Activated naive CD8-positive, alpha-beta T cell treated with anti-CD3 and anti-CD28 coated beads, Interleukin-2, amount 50 U/mL, for 24 hours (primary cell): ENCODE results near the gene BPGM.

ENCODE experiments used
- ATAC-seq: fragments of 150-1000 bp; cut with Tn5 transposase; one replicate; pipeline ENCODE4 v1.10.0; 2021
- DNase-seq: peaks from one replicate; pipeline ENCODE4 v3.0.0; 2021
- H3K27ac Mint-ChIP-seq: one replicate; pipeline ENCODE4 v1.8.0; 2021; ENCODE audit warnings: mild to moderate bottlenecking, mixed read lengths
- H3K27me3 Mint-ChIP-seq: one replicate; pipeline ENCODE4 v1.8.0; 2021; ENCODE audit warnings: mixed read lengths
- H3K36me3 Mint-ChIP-seq: one replicate; pipeline ENCODE4 v1.8.0; 2021; ENCODE audit warnings: low read depth, mixed read lengths
- H3K4me1 Mint-ChIP-seq: one replicate; pipeline ENCODE4 v1.8.0; 2021; ENCODE audit warnings: mixed read lengths
- H3K4me3 Mint-ChIP-seq: one replicate; pipeline ENCODE4 v1.8.0; 2021; ENCODE audit warnings: mild to moderate bottlenecking, moderate library complexity, mixed read lengths
- H3K9me3 Mint-ChIP-seq: one replicate; pipeline ENCODE4 v1.8.0; 2021; ENCODE audit warnings: mixed read lengths

BPGM gene

DNA sequence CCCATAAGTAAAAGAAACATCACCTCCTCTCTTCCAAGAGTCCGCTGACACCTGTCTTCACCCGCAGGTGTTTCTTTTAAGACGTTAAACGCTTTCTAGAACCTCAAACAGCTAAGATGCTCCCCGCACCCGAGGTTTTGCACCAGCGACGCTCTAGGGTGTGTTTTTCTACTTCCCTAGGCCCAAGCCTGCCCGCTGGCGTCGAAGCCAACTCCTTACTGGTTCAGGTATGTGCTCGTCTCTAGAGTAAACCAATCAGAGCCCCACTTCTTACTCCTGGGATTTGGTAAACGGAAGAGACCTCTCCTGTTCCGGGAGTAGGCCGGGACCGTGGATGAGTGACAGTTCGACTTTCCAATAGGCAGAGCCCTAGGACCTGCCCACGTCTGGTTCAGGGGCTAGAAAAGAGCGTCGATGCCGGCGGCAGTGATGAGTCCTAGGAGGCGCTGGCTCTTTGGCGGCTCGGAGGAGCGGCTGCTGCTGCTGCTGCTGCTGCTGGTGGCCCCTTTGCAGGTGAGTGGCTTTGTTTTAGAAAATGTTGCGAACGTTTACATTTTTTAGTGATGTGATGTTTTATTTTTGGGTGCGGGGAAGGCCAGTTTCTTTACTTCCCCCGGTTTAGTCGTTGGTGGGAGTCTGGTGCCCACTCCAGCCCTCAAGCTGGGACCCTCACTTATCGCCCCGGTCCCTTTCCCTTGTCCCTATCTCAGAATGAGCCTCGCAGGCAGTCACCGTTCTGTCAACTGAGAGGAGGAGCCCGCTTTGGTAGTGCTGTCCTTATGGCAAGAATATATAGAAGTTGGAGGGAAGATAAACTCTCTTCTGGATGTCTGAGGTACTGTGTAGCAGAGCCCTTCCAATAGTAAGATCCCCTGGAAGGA lies at the start of gene BPGM:
BPGM (plus strand) TSS at position 429 of the 881 bp plus-strand sequence. CDS start 14,655 bp downstream, outside the sequence.
- Mint-ChIP-seq H3K27ac (no peak within 1 kb of the TSS), H3K36me3 (peaks cover 7% of the 10 kb centered on the region), H3K4me3 (no peak within 1 kb of the TSS), H3K9me3 (no peaks in the 10 kb centered on the region), H3K27me3 (no peaks in the 10 kb centered on the region), H3K4me1 (peaks cover 25% of the 10 kb centered on the region)
- ATAC-seq (peak; percentile 100), DNase-seq (peak; percentile 91)

GRCh38 chr7:134599371-134599770 lies 47.3 kb upstream of the BPGM start:
- Mint-ChIP-seq H3K27me3 (peaks cover 12% of the 10 kb centered on the region), H3K4me3 (no peak overlapping the region), H3K4me1 (no peaks in the 10 kb centered on the region), H3K27ac (no peak overlapping the region), H3K9me3 (peaks cover 6% of the 10 kb centered on the region), H3K36me3 (no peaks in the 10 kb centered on the region)
- DNase-seq = no peak
- ATAC-seq = no peak

DNA sequence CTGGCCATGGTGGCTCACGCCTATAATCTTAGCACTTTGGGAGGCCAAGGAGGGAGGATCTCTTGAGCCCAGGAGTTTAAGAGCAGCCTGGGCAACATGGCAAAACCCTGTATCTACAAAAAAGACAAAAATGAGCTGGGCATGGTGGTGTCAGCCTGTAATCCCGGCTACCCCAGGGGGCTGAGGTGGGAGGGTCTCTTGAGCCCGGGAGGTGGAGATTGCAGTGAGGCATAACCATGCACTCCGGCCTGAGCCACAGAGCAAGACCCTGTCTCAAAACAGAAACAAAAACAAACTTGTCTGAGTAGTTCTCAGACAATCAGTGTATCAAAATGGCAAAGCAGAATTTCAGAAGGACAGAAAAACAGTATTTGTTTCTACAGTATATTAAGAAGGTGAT lies 45.2 kb upstream of the BPGM start:
- Mint-ChIP-seq H3K4me1 (peaks cover 1% of the 10 kb centered on the region), H3K27me3 (peaks cover 17% of the 10 kb centered on the region), H3K27ac (no peak overlapping the region), H3K4me3 (no peak overlapping the region), H3K9me3 (peaks cover 6% of the 10 kb centered on the region), H3K36me3 (no peaks in the 10 kb centered on the region)
- DNase-seq (no peak), ATAC-seq (no peak)

DNA sequence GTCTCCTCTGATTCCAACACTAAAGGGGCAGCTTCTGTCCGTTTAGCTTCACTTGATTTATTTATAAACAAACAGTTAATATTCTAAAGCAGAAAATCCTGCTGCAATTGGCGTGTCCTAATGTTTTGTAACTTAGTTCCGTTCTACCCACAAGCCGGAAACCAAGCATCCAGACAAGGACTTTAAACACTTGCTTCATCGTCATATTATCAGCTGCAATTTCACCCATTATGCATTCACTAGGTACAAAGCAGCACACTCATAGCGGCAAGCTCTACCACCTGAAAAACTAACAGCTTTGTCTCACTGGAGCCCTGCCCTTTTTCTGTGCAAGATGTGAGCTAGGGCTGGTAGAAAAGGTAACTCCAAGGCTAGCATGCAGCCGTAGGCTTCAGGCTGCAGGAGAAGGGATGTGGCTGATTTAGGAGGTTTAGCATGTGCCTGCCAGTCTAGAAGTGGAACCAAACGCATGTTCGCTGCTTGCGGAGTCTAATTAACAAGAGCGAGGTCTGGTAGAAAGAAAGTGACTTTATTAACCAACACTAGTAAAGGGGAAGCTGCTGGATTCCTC lies 43.7 kb upstream of the BPGM start:
- no peak for DNase-seq
- Mint-ChIP-seq H3K36me3 (no peaks in the 10 kb centered on the region), H3K27ac (no peak overlapping the region), H3K4me1 (peaks cover 4% of the 10 kb centered on the region), H3K4me3 (no peak overlapping the region), H3K9me3 (peaks cover 6% of the 10 kb centered on the region), H3K27me3 (peaks cover 31% of the 10 kb centered on the region)
- ATAC-seq = no peak

DNA sequence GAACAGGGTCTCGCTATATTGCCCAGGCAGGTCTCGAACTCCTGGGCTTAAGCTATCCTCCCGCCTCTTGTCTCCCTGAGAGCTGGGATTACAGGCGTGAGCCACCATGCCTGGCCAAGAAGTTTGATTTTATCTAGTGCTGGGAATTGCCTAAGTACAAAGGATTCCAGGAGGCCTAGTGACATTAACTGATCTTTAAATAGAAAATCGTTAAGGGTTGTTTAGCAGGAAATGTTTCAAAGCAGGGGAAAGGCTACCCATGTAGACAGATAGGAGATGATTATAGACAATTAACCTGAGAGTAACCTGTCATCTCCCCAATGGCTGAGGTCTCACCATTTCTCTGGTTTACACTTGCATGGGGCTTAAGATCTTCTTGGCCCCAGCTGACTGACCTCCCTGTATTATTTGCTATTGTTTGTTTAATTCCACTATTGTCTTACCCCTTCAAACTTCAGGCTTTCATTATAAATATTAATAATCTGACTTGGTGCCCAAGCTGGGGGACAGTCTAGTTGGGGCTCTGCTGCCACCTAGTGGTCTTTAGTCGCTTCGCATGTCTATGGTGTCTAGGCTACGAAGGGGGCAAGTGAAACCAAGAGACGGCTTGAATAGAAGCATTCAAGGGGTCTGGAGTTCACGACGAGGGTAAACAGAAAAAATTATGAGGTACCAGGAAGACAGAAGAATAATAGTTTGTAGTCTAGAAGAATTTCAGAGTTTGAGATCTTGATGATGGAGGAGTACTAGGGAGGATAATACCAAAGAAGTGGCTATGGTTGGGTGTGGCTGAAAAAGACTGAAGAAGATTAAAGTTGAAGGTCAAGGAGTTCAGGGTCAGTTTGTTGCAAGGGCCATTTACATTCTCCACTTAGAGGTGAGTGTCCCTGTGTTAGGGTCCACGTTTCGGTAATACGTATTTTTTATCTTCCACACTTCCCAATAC lies 40.4 kb upstream of the BPGM start:
- Mint-ChIP-seq H3K4me1 (peaks cover 4% of the 10 kb centered on the region), H3K36me3 (no peaks in the 10 kb centered on the region), H3K27me3 (peaks cover 33% of the 10 kb centered on the region), H3K4me3 (peak overlapping the region; percentile 18), H3K9me3 (no peaks in the 10 kb centered on the region), H3K27ac (no peak overlapping the region)
- peak; percentile 62 for DNase-seq
- ATAC-seq = peak; percentile 90

- H3K9me3 Mint-ChIP-seq = no peaks in the 10 kb centered on the region
- H3K27ac Mint-ChIP-seq = no peak overlapping the region
- no peak overlapping the region for H3K4me3 Mint-ChIP-seq
- peaks cover 16% of the 10 kb centered on the region for H3K4me1 Mint-ChIP-seq
- no peak for ATAC-seq
- H3K27me3 Mint-ChIP-seq = peaks cover 32% of the 10 kb centered on the region
- H3K36me3 Mint-ChIP-seq = no peaks in the 10 kb centered on the region
- DNase-seq = no peak
Measured at GRCh38 chr7:134611611-134612151, 35.0 kb upstream of the BPGM start.

- no peak for DNase-seq
- Mint-ChIP-seq H3K4me3 (no peak overlapping the region), H3K4me1 (peaks cover 16% of the 10 kb centered on the region), H3K27ac (no peak overlapping the region), H3K27me3 (peaks cover 31% of the 10 kb centered on the region), H3K36me3 (no peaks in the 10 kb centered on the region), H3K9me3 (no peaks in the 10 kb centered on the region)
- no peak for ATAC-seq
Measured at GRCh38 chr7:134612197-134612596, 34.5 kb upstream of the BPGM start.

GRCh38 chr7:134613623-134614347 lies 32.9 kb upstream of the BPGM start:
- peak overlapping the region; percentile 2 for H3K4me3 Mint-ChIP-seq
- H3K9me3 Mint-ChIP-seq = no peaks in the 10 kb centered on the region
- H3K36me3 Mint-ChIP-seq = no peaks in the 10 kb centered on the region
- peak overlapping the region; percentile 74 for H3K27ac Mint-ChIP-seq
- peak; percentile 90 for ATAC-seq
- H3K4me1 Mint-ChIP-seq = peaks cover 16% of the 10 kb centered on the region
- peak; percentile 18 for DNase-seq
- H3K27me3 Mint-ChIP-seq = peaks cover 27% of the 10 kb centered on the region

DNA sequence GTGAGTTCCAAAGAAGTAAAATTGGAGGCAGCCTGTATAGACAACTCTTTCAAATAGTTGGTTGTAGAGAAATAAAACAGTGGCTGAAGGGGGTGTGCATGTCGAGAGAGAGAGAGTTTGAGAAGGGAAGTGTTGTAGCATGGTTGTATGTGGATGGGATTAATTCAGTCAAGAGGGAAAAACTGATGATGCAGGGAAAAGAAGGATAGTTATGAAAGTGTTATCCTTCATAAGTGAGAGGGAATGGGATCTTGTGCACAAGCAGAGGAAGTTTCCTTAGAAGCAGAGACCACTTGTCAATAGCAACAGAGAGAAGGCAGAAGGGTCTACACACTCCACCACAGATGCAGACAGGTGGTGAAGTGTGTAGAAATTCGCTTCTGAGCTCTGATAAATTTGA lies 30.0 kb upstream of the BPGM start:
- Mint-ChIP-seq H3K36me3 (no peaks in the 10 kb centered on the region), H3K27me3 (peaks cover 19% of the 10 kb centered on the region)

GRCh38 chr7:134618756-134619530 lies 27.7 kb upstream of the BPGM start:
- H3K27me3 Mint-ChIP-seq = peaks cover 33% of the 10 kb centered on the region
- peaks cover 7% of the 10 kb centered on the region for H3K4me1 Mint-ChIP-seq
- no peak overlapping the region for H3K4me3 Mint-ChIP-seq
- H3K27ac Mint-ChIP-seq = no peak overlapping the region
- no peaks in the 10 kb centered on the region for H3K9me3 Mint-ChIP-seq
- DNase-seq (no peak), ATAC-seq (no peak)
- no peaks in the 10 kb centered on the region for H3K36me3 Mint-ChIP-seq

More for the DNA sequence above, 30.0 kb upstream of the BPGM start:
- Mint-ChIP-seq H3K9me3 (no peaks in the 10 kb centered on the region), H3K27ac (no peak overlapping the region), H3K4me1 (peaks cover 16% of the 10 kb centered on the region), H3K4me3 (no peak overlapping the region)
- ATAC-seq = no peak
- no peak for DNase-seq

DNA sequence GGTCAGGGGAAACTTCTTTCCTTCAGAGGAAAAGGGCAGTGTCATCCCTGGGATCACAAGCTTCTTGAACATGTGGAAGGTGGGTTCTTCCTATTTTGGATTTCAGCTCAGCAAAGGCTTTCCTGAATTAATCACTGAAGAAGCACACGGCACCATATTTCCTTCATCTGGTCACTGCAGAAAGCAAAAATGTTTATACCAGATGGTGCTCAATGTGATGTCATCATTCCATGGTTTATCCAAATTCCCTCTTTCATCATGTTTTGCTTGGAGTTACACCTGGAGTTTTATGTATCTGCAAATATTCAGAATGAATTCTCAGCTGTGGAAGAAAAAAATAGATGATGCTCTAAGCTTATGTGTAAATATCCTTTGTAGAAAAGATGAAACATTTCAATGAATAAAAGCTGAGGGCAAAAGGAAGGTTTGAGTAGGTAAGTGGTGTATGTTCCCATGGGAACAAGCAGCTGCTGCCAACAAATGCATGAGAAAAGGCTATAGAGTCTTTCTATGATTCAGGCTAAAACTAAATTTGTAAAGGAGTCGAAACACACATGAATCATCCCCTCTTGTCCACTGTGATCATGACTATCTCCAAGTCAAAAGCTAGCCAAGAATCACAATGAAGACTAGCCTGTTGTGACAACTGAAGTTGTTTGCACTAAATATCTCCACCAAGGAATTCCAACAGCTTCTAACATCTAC lies 26.9 kb upstream of the BPGM start:
- H3K4me3 Mint-ChIP-seq = no peak overlapping the region
- DNase-seq (no peak), ATAC-seq (peak; percentile 40)
- no peaks in the 10 kb centered on the region for H3K9me3 Mint-ChIP-seq
- peaks cover 38% of the 10 kb centered on the region for H3K27me3 Mint-ChIP-seq
- H3K27ac Mint-ChIP-seq = no peak overlapping the region
- no peaks in the 10 kb centered on the region for H3K36me3 Mint-ChIP-seq
- peaks cover 7% of the 10 kb centered on the region for H3K4me1 Mint-ChIP-seq

- no peak for DNase-seq
- no peaks in the 10 kb centered on the region for H3K9me3 Mint-ChIP-seq
- no peak overlapping the region for H3K4me3 Mint-ChIP-seq
- H3K4me1 Mint-ChIP-seq = peaks cover 7% of the 10 kb centered on the region
- no peak overlapping the region for H3K27ac Mint-ChIP-seq
- ATAC-seq = no peak
- peaks cover 42% of the 10 kb centered on the region for H3K27me3 Mint-ChIP-seq
- H3K36me3 Mint-ChIP-seq = no peaks in the 10 kb centered on the region
Measured at GRCh38 chr7:134622303-134622995, 24.2 kb upstream of the BPGM start.
